B cell (primary cell): ENCODE results near the gene GAD1. TPM values are rescaled to one million over a fixed set of nuclear protein-coding genes. Genes with fewer than 3 reads are reported as not detected.

Source experiments
- ATAC-seq: fragments of 200-7000 bp; cut with Tn5 transposase; one replicate; pipeline ENCODE4 v1.10.0; 2021; ENCODE audit warnings: low read depth, mild to moderate bottlenecking, moderate number of reproducible peaks, moderate library complexity
- CTCF ChIA-PET: fragments of 350-600 bp; sonication (Branson Sonifier 250); formaldehyde crosslinking; loops from one replicate; lab custom pipeline; 2021; ENCODE audit warnings: antibody characterized with exemption, inconsistent platforms; lab: Charles Lee
- POLR2A ChIA-PET: fragments of 350-600 bp; sonication (Branson Sonifier 250); formaldehyde crosslinking; loops from one replicate; lab custom pipeline; 2021; ENCODE audit warnings: antibody characterized with exemption; lab: Charles Lee
- DNase-seq: peaks from one replicate; pipeline ENCODE4 v3.0.0; 2013
- H2AFZ ChIP-seq: 2 replicates; pipeline ENCODE4 v1.6.1; 2012; ENCODE audit warnings: mild to moderate bottlenecking, low read depth, low read length; ENCODE audit not compliant: insufficient read depth, poor library complexity, severe bottlenecking
- H3K27ac ChIP-seq, 2 donors: 1 replicate in 1 of 2; 2 replicates in 1 of 2; pipeline ENCODE4 v1.5.1; 2012 to 2013; ENCODE audit warnings: low read length in 2 of 2, mild to moderate bottlenecking in 2 of 2, moderate library complexity in 1 of 2
- H3K27me3 ChIP-seq, 4 experiments: fragments of 200-600 bp in 1 of 4; sonication (generic) in 1 of 4; replicated peaks in 1 of 4; 1 replicate in 2 of 4; 2 replicates in 2 of 4; pipeline versions ENCODE4 v1.6.1 to v1.7.0; 2013 to 2016; ENCODE audit warnings: low read length in 3 of 4, mild to moderate bottlenecking in 2 of 4, mixed read lengths in 1 of 4, moderate library complexity in 1 of 4; ENCODE audit not compliant: insufficient read depth in 4 of 4, control insufficient read depth in 3 of 4; ENCODE audit errors: control extremely low read depth in 1 of 4
- H3K36me3 ChIP-seq, 2 experiments: replicated peaks in 1 of 2; 1 replicate in 1 of 2; 2 replicates in 1 of 2; pipeline versions ENCODE4 v1.6.1 to v1.7.1; 2013; ENCODE audit warnings: low read length in 1 of 2; ENCODE audit not compliant: insufficient read depth in 2 of 2, control insufficient read depth in 1 of 2; ENCODE audit errors: control extremely low read depth in 1 of 2, extremely low read depth in 1 of 2
- H3K4me1 ChIP-seq, 2 donors: fragments of 200-600 bp in 1 of 2; sonication (generic) in 1 of 2; 1 replicate in 1 of 2; 2 replicates in 1 of 2; pipeline versions ENCODE4 v1.5.1 to v1.6.1; 2013 to 2017; ENCODE audit warnings: low read length in 2 of 2; ENCODE audit not compliant: control insufficient read depth in 2 of 2, insufficient read depth in 2 of 2
- H3K4me2 ChIP-seq: replicated peaks from 2 replicates; pipeline ENCODE3; 2012; ENCODE audit warnings: mild to moderate bottlenecking, low read depth, low read length; ENCODE audit not compliant: poor library complexity, severe bottlenecking
- H3K4me3 ChIP-seq, 5 experiments: fragments of 200-600 bp in 1 of 5; sonication (generic) in 1 of 5; 1 replicate in 3 of 5; 2 replicates in 2 of 5; pipeline versions ENCODE4 v1.5.1 to v1.7.0; 2011 to 2016; ENCODE audit warnings: low read length in 4 of 5, mild to moderate bottlenecking in 4 of 5, low read depth in 2 of 5, control low read depth in 1 of 5, moderate library complexity in 1 of 5; ENCODE audit not compliant: insufficient read depth in 1 of 5; ENCODE audit errors: control extremely low read depth in 1 of 5, extremely low read depth in 1 of 5
- H3K79me2 ChIP-seq: fragments of 200-600 bp; sonication (generic); one replicate; pipeline ENCODE4 v1.6.0; 2016; ENCODE audit warnings: low read length; ENCODE audit not compliant: control insufficient read depth, insufficient read depth
- H3K9ac ChIP-seq: fragments of 200-600 bp; sonication (generic); 2 replicates; pipeline ENCODE4 v1.6.1; 2017; ENCODE audit warnings: mild to moderate bottlenecking, low read length, moderate library complexity
- H3K9me3 ChIP-seq, 3 donors: one replicate each; pipeline versions ENCODE4 v1.6.1 to v1.7.1; 2013; ENCODE audit warnings: low read length in 2 of 3; ENCODE audit not compliant: control insufficient read depth in 2 of 3, insufficient read depth in 1 of 3; ENCODE audit errors: control extremely low read depth in 1 of 3
- H4K20me1 ChIP-seq: 2 replicates; pipeline ENCODE4 v1.6.0; 2012; ENCODE audit warnings: mild to moderate bottlenecking, low read length; ENCODE audit not compliant: insufficient read depth, control insufficient read depth, poor library complexity, severe bottlenecking
- H3K27ac Mint-ChIP-seq: one replicate; pipeline ENCODE4 v1.8.0; 2021; ENCODE audit warnings: mixed read lengths
- H3K27me3 Mint-ChIP-seq: one replicate; pipeline ENCODE4 v1.8.0; 2021; ENCODE audit warnings: mixed read lengths
- H3K4me1 Mint-ChIP-seq: one replicate; pipeline ENCODE4 v1.8.0; 2021; ENCODE audit warnings: mixed read lengths
- H3K4me3 Mint-ChIP-seq: one replicate; pipeline ENCODE4 v1.8.0; 2021; ENCODE audit warnings: mixed read lengths
- H3K9me3 Mint-ChIP-seq: one replicate; pipeline ENCODE4 v1.8.0; 2022; ENCODE audit warnings: mixed read lengths; ENCODE audit not compliant: insufficient read depth
- EZH2 ChIP-seq: IDR thresholded peaks from 2 replicates; pipeline ENCODE4 v1.6.1; 2012; ENCODE audit warnings: borderline replicate concordance, low read depth, mild to moderate bottlenecking, moderate library complexity, low read length; ENCODE audit not compliant: insufficient read depth, poor library complexity, severe bottlenecking
- WGBS: methylation state at CpG from one replicate; pipeline ENCODE4 v1.1.5; 2013; ENCODE audit warnings: missing lambda C conversion rate; ENCODE audit not compliant: insufficient coverage; 5-methylcytosine and 5-hydroxymethylcytosine counted together
- intact Hi-C: fragments of 100-400 bp; cut with micrococcal nuclease; formaldehyde crosslinking; loops from one replicate; pipeline ENCODE4 v1.10.0; 2022
- polyA plus RNA-seq: library from polyadenylated mRNA; depleted of rRNA; stranded (reverse); fragments of >200 nt; gene quantifications from 2 replicates; pipeline ENCODE4 v1.2.3, GENCODE V29; 2012
- total RNA-seq, 2 donors: library from RNA; stranded (reverse); fragments of 120-200 nt in 1 of 2; gene quantifications; 1 replicate in 1 of 2; 2 replicates in 1 of 2; pipeline versions ENCODE4 v1.2.3 to v1.2.4, GENCODE V29; 2013 to 2022
- TF ChIP-seq, protein P1 (sequence below): fragments of 200-600 bp; IDR thresholded peaks from one replicate; pipeline ENCODE4 v1.8.0; 2022; ENCODE audit warnings: antibody characterized with exemption, mild to moderate bottlenecking

GAD1 gene
- total and polyA plus RNA-seq, 2 donors (not counting 1 experiment from before 2014, with no cell fraction given), result not detected

GRCh38 chr2:170847716-170848115 lies 31.0 kb downstream of the GAD1 start:
- Histone ChIP-seq H3K4me1 (no peaks in the 10 kb centered on the region), H3K4me2 (no peak overlapping the region), H3K36me3 (no peaks in the 10 kb centered on the region), H2AFZ (no peak overlapping the region), H3K79me2 (no peaks in the 10 kb centered on the region), H3K9me3 (no peaks in the 10 kb centered on the region), H4K20me1 (no peaks in the 10 kb centered on the region), H3K27me3 (peaks cover 0 to 3% (median 1%) of the 10 kb centered on the region in 4 experiments), H3K4me3 (no peak overlapping the region), H3K9ac (no peak overlapping the region), H3K27ac (no peak overlapping the region)
- H3K4me3 Mint-ChIP-seq, result no peak overlapping the region
- H3K27ac Mint-ChIP-seq, result no peak overlapping the region
- TF ChIP-seq EZH2, result no peak
- TF ChIP-seq, protein P1, sequence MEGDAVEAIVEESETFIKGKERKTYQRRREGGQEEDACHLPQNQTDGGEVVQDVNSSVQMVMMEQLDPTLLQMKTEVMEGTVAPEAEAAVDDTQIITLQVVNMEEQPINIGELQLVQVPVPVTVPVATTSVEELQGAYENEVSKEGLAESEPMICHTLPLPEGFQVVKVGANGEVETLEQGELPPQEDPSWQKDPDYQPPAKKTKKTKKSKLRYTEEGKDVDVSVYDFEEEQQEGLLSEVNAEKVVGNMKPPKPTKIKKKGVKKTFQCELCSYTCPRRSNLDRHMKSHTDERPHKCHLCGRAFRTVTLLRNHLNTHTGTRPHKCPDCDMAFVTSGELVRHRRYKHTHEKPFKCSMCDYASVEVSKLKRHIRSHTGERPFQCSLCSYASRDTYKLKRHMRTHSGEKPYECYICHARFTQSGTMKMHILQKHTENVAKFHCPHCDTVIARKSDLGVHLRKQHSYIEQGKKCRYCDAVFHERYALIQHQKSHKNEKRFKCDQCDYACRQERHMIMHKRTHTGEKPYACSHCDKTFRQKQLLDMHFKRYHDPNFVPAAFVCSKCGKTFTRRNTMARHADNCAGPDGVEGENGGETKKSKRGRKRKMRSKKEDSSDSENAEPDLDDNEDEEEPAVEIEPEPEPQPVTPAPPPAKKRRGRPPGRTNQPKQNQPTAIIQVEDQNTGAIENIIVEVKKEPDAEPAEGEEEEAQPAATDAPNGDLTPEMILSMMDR, result no peak
- no peaks in the 10 kb centered on the region for H3K4me1 Mint-ChIP-seq
- peaks cover 22% of the 10 kb centered on the region for H3K27me3 Mint-ChIP-seq
- intact Hi-C loops, result no loop called here
- ChIA-PET CTCF (interaction anchor here (1.0 kb wide), 1 partner anchor 751 kb away, joined by 5 read pairs; no protein-coding TSS in a partner anchor), POLR2A (no interaction called here)
- 63% methylated on average over 1 of the region's 4 CpGs for WGBS
- H3K9me3 Mint-ChIP-seq, result no peaks in the 10 kb centered on the region
- ATAC-seq (no peak), DNase-seq (no peak)

DNA sequence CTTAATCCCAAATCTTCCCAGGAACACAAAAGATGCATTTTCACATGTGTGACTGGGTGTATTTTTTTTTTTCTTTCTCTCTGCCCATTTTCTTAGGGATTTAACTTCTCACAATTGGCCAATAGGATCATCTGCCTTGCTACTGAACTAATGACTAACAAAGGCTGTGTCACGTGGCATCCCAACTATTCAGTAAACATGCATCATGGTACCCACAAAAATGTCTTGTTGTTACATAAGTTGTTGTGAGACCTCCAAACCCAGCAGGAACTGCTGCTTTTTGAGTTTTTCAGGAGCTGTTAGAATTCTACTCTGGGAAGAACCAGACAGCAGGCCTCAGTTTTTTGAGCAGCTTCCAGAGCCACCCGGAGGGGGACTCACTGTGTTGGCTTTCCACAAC lies 31.9 kb downstream of the GAD1 start:
- Histone ChIP-seq H4K20me1 (no peaks in the 10 kb centered on the region), H3K4me1 (no peaks in the 10 kb centered on the region), H3K4me2 (no peak overlapping the region), H3K9me3 (no peaks in the 10 kb centered on the region), H3K27ac (no peak overlapping the region), H3K79me2 (no peaks in the 10 kb centered on the region), H3K36me3 (no peaks in the 10 kb centered on the region), H3K4me3 (no peak overlapping the region), H3K27me3 (peaks cover 0 to 3% (median 1%) of the 10 kb centered on the region in 4 experiments), H2AFZ (no peak overlapping the region), H3K9ac (no peak overlapping the region)
- ATAC-seq (no peak), DNase-seq (no peak)
- POLR2A ChIA-PET, result no interaction called here
- H3K4me3 Mint-ChIP-seq, result no peak overlapping the region
- CTCF ChIA-PET, result no interaction called here
- no peaks in the 10 kb centered on the region for H3K9me3 Mint-ChIP-seq
- TF ChIP-seq, protein P1, result no peak
- no peak for TF ChIP-seq EZH2
- intact Hi-C loops, result no loop called here
- H3K4me1 Mint-ChIP-seq, result no peaks in the 10 kb centered on the region
- peaks cover 21% of the 10 kb centered on the region for H3K27me3 Mint-ChIP-seq
- 100% methylated on average over 2 of the region's 2 CpGs for WGBS
- H3K27ac Mint-ChIP-seq, result no peak overlapping the region
